NCI-H2029 (cell line): ENCODE measurements around the gene CXCL17.
"Not testable (repeated sequence)": the region's sequence is repeated elsewhere in the genome, so short reads cannot be mapped to it uniquely, and the experiment has no call there.

Source experiments
- DNase-seq: peaks from one replicate; lab custom pipeline; 2025; lab: John Stamatoyannopoulos, UW

The CXCL17 gene

DNA sequence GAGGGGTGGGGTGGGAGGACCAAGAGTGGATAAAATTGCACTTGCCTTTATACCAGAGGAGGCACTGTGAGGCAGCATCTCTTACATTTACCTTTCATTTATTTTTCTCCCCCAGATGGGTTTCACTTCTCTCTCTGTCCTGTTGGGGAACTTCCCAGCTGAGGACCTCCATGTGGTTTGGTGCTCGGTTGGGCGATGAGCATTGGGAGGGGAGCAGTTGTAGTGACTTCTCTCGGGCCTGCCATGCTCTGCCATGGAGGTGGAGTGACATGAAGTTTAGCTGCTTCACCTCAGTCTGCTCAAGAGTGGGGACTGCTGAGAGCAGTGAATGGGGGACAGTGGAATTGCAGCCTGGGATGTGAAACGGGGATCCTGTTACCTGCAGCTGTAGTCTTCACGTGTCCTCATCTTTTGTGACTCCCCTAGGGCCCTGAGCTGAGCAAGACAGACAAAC lies 23.1 kb upstream of the CXCL17 start:
- no peak for DNase-seq

DNA sequence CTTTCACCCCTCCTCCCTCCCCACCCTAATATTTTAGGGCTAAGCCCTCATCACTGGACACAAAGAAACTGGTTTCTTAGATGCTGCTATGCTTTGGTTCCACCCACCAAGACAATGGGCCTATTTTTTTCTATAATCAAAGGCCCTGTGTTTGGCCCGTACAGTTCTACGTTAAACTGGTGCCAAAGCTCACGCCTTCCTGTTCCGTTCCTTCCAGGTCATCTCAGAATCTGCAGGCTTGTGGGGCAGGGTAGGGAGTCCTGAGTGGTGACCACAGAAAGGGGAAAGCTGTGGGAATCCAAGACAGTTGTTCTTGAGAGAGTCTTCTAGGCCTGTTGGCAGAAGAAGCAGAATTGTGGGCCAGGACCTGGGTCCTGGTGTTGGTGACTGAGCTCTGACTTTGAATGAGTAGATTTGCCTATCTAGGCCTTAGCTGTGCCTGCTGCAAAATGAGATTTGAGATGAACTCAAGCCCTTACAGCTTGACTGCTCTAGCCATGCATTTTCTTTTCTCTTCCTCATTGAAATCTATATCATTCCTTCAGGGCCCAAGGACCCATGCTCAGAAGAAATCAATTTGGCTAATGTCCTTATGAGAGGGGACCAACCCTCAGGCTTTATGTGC lies 19.1 kb upstream of the CXCL17 start:
- DNase-seq: no peak

DNA sequence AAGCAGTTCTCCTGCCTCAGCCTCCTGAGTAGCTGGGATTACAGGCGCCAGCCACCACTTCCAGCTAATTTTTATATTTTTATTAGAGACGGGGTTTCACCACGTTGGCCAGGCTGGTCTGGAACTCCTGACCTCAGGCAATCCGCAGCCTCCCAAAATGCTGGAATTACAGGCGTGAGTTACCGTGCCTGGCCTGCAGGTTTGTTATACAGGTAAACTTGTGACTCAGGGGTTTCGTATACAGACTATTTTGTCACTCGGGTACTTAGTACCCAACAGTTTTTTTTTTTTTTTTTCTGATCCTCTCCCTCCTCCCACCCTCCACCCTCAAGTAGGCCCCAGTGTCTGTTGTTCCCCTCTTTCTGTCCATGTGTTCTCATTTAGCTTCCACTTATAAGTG lies 18.5 kb upstream of the CXCL17 start:
- not testable (repeated sequence) for DNase-seq

DNA sequence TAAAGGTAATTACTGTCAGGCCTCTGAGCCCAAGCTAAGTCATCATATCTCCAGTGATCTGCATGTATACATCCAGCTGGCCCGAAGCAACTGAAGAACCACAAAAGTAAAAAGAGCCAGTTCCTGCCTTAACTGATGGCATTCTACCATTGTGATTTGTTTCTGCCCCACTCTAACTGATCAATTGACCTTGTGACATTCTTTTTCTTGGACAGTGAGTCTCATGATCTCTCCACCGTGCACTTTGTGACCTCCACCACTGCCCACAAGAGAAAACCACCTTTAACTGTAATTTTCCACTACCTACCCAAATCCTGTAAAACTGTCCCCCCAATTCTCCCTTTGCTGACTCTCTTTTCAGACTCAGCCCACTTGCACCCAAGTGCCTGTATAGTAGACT lies 17.2 kb upstream of the CXCL17 start:
- no peak for DNase-seq

DNA sequence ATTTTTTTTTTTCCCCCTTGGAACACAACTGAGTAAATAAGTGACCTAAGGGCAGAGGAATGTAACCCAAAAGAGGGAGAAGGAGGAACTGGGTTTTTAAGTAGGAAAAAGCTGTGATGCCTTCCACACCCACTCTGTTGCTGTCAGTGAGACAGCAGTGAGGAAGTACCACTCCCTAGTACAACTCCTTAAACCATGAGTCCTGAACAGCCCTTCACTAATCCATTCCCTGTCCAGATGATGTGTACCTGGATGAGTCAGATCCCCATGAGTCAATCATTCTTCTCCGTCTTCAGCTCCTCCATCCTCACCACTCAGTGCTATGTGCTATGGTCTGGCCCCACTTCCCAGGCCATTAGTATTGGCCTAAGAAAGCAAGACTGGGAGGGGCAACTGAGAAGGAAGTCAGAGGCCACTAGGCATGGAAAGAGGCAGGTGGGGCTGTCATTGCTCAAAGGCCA lies 12.9 kb upstream of the CXCL17 start:
- DNase-seq: no peak

DNA sequence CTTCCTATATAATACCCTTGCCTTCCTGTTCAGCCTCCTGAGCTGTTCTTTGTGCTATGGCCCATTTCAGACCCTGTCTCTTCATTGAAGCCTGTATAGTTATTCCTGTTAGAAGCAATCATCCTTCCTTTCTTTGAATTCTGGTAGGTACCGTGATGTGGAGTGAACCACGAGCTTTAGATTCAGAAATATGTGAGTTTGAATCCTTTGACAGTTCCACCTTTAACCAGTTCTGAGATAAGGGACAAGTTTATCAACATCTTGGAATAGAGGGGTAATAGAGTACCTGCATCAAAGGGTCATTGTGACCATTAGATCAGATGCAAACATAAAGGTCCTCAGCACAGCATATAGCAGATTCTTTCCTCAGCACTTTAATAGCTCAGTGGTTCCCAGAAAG lies 12.3 kb upstream of the CXCL17 start:
- DNase-seq: no peak

DNA sequence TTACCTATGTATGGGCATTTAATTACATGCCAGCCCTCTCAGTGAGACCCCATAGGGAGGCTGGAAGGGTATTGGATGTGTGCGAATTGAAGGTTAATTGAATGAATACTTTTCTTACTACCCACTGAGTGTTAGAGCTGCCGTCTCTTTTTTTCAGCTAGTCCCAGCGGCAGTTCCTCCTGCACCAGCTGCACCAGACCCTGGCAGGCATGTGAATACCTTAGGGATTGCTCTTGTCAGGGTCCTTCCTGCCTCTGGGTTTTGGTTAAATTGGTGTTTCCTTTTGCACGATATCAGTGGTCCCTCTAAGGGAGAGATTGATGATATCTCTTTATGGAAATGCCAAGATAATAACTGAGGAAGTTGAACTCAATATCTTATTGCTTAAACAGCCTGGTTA lies 9.8 kb upstream of the CXCL17 start:
- no peak for DNase-seq

DNA sequence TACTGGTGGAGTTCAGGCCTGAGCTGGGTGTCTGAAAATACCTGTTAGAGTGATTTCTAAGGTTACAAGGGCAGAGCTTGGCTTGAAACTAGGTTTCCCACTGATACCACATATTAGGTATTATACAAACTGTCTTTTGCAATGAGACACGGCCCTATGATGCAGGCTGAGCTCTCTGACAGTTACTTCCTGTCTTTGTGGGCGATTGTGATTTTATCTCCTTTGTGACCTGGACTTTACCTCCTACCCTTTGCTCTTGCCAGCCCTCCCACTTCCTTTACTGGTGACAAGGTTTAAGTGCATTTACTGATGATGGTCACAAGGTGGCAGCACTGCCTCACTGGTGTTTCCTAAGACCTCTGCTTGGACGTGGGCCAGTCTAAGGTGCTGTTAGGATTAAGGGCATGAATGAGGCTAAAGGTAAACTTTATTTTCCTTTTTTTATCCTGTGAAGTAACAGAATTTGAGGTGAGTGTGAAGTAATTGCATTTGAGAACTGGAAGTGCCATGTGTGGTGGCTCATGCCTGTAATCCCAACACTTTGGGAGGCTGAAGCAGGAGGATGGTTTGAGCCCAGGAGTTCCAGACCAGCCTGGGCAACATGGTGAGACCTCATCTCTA lies 7.7 kb upstream of the CXCL17 start:
- peak; percentile 85 for DNase-seq

DNA sequence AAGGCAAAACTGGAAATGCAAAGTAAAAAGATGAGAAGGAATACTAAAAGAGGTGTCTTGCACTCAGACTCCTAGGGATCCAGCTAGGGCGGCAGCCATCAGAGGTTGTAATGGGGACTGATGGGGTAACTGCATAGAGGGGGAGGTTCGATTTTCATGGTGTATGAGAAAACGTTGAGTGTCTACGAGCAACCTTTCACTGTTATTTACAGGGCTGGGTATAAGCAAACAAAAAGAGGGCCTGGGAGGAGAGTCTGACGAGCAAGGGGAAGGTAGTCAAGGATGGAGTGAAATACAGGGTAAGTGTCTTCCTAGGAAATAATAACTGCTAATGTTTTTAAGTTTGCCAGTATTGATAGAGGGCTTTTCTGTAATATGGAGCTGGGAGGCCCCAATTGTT lies 5.6 kb upstream of the CXCL17 start:
- DNase-seq: not testable (repeated sequence)

DNA sequence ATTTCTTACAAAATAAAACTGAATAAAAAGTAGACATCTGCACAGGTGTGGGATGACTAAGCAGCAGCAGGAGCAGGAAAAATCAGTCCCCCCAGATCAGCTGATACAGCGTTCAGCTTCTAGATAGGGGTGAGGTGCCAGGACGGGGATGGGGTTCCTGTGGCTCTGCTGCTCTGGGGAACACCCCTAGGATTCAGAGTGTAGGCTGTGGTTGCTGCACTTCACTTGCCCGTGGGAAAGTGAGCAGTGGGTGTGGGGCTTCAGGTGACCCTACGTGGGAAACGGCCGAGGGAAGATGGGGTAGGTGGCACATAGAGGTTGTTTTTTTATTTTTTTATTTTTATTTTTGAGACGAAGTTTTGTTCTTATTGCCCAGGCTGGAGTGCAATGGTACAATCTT lies 3.2 kb upstream of the CXCL17 start:
- DNase-seq: no peak

DNA sequence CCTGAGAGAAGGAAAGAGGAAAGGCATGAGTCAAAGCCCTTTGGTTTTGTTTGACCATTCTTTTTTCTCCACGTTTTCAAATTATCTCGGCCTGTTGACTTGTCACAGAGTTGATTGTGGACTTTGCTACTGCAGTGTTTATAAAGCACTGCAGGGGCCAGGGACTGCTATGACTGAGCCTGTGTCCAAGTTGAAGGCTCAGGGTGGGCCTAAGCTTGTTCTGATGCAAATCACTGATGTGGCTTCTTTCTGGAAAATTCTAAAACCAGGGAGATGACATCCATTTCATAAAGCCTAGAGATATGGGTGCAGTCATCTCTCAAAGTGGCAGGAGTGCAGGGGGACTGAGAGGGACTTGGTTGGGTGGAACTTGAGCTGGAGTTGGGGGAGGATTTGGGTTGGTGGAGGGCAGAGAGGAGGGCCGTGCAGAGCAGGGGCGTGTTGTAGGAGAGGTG lies 1.2 kb upstream of the CXCL17 start:
- DNase-seq: no peak

DNA sequence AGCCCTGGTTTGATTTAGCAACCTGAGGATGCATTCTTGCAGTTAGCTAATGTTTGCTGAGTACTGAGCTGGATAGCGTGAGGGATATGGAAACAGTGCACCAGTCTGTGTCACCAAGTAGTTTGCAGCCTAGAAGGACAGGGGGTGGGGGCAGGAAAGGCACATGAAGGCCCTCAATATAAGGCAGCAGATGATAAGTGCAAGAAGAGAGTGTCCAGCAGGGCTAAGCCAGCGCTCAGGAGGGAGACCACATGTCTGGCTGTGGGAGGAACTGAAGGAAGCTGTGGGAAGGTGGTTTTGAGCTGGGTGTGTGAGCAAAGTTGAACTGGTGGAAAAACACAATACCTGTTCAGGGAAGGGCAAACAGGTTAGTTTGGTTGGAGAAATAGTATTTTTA lies 1.7 kb downstream of the CXCL17 start:
- DNase-seq: no peak

DNA sequence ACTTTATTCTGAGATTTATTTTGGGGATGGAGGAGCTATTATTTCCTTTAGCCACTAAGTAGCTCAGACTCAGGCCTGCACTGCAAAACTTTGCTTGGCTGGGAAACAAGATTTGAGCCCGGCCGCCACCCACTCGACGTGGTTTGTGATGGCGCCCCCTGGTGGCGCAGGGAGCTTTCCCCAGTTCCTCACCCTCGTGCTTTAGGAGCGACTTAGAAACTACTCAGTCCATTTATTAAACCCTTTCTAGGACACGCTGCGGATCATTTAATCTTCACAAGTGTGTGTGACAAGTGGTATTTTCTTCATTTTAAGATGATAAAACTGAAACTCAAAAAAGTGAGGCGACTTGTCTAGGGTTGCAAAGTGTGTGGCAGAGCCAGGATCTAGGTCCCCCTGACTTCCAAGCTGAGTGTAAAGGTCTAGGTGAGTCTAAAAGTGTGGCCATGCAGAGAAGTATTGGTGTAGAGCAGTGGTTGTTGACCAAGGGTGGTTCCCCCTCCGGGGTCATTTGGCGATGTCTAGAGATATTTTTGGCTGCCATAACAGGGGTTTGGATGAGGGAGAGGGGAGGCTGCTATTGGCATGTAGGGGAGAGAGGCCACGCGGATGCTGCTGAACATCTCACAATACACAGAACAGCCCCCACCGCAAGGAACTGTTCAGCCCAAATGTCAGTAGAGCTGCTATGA lies 2.2 kb downstream of the CXCL17 start:
- peak; percentile 17 for DNase-seq

DNA sequence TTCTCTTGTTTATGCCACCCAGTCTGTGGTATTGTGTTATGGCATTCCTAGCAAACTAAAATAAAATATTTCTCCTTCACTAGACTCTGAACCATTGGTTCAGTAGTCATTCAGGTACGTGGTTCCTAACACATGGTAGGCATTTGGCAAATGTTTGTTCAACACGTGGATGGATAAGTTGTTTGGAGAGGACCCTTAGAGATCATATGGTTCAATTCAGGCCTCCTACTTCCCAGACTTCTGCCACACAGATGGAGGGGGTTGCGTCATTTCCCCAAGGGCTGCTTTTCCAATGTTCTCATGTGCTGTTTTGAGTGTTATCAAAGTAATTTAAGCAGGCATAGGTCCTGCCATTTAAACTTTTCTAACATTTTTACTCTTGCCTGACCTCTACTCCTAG lies 6.7 kb downstream of the CXCL17 start:
- DNase-seq: no peak

DNA sequence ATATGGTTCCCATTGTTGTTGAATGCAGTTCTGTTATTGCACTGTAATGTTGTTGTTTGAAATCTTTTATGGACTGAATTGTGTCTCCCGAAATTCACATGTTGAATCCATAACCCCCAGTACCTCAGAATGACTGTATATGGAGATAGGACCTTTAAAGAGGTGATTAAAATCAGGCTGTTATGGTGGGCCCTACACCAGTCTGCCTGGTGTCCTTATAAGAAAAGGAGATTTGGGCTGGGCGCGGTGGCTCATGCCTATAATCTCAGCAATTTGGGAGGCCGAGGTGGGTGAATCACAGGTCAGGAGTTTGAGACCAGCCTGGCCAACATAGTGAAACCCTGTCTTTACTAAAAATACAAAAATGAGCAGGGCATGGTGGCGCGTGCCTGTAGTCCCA lies 7.4 kb downstream of the CXCL17 start:
- DNase-seq: no peak

DNA sequence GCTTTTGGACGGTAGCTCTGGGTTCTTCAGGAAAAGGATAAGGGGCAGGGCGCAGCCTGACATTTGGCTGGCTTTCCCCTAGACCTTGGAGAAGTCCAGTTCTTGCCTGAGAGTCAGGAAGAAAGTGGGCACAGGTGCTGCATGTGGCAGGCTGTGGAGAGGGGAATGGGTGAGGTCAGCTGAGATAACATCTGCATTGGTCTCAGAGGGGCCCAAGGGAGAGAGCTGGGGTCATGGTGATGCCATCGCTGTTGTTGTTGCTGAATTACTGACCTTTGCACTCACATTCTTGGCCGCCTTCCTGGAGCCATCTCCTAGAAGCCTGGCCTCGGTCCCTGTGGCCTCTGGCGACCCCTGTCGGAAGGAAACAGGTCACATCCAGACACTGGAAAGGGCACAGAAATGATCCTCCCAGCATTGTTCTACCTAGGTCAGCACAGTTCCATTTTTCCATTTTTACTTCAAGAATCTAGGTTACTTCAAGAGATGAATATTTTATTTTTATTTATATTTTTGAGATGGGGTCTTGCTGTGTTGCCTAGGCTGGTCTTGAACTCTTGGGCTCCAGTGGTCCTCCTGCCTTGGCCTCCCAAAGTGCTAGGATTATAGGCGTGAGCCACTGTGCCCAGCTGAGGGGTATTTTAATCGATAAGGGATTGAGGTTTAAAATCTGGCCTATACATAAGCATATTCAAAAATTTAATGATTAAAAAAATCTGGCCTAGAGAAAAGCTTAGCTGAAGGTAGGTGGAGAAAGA lies 9.1 kb downstream of the CXCL17 start:
- peak; percentile 40 for DNase-seq

DNA sequence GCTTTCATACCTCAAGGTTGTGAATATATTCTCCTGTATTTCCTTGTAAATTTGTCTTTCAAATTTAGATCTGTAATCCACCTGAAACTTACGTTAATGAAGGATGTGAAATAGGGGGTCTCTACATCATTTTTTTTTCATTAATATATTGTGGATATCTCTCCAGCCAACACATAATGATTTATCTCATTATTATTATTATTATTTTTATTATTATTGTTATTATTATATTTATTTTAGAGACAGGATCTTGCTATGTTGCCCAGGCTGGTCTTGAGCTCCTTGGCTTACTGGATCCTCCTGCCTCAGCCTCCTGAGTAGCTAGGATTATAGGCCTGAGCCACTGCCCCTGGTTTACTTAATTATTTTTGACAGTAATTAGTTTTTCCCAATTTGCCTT lies 11.3 kb downstream of the CXCL17 start:
- DNase-seq: no peak

DNA sequence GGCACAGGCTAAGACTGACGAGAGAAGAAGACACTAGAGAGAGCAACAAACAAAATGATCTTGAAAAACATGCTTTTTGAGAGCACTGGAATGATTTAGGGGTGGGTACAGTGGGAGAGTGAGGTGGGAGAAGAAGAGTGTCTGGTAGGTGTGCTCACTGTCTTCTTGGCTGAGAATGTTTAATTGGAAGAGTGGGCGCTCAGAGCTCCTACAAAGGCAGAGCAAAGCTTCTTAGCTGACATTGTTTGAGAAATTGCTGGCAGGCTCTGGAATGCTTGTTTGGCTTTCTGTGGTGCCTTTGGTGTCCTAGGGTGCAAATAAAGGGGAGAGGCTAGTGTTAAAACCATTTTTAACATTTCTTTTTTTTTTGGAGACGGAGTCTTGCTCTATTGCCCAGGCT lies 14.1 kb downstream of the CXCL17 start:
- no peak for DNase-seq

DNA sequence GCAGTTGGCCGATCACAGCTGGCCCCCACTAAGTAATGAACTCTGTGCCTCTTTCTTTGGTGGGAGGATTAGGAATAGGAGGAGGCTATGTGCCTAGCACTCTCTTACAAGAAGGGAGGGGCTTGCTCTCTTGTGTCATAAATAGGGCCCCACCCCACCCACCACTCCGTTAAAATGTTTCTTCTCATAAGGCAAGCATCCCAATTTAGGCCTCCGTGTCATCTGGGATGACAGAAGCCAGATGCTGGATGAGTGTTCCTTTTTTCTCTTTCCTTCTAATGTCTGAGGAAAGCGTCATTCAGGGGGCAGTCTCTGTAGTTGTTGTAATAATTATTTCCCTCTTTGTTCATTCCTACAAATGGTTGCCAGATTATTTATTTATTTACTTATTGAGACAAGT lies 15.4 kb downstream of the CXCL17 start, which contains the start of gene LIPE:
Gene LIPE (minus strand): TSS at position 76 of the 400 bp plus-strand sequence. CDS start 239 bp downstream, outside the sequence.
- DNase-seq: no peak

DNA sequence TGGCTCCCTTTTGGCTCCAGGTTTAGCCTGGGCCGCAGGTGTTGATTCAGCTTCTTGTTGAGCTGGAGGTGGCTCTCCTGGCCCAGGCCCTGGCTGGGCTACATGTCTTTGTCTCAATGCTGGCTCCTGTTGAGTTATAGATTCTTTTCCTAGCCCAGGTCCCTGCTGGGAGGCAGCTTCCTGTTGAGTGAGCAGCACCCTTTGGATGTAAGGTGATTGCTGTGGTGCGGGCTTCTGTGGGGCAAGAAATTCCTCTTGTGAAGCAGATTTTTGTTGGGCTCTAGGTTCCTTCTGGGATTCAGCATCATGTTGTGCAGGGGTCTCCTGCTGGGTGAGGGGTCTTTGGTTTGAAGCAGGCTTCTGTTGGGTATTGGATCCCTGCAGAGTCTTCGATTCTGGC lies 16.1 kb downstream of the CXCL17 start:
- no peak for DNase-seq

DNA sequence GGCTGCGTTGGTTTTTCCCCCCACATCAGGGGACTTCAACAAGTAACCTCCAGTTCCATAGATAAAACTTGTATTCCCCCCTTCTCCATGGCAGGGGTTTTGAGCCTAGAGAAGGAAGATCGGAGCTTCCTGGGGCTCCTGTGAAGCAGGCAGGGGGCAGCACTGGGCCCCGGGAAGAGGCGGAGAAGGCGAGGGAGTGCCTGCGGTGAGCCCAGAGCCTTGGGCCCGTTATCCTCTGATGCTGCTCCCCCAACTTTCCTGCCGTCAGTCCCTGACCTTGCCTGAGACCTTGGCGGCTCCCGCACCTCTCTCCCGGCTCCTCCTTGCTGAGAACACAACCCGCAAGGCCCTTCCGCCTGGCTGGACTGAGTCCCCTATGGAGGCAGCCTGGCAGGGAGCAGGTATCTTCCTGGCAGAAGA lies 18.0 kb downstream of the CXCL17 start:
- DNase-seq: no peak

DNA sequence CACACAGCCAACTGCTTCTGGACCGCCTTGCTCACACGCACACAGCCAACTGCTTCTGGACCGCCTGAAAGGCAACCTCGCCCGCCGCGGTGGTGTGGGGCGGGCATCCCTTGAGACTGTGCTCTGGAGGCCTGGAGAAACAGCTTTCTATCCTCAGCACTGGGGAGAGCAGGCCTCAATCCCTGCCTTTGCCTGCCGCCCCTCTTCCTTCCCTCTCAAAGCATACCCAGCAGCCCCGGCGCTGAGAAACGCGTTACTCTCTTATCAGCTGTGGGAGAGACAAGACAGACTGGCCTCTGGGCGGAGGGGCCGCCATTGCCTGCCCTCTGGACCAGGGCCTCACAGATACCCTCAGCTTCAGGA lies 18.4 kb downstream of the CXCL17 start:
- no peak for DNase-seq
